GM18517 (cell line): ENCODE results near the gene THUMPD2.
"Not testable (repeated sequence)": the region's sequence is repeated elsewhere in the genome, so short reads cannot be mapped to it uniquely, and the experiment has no call there.

Experiments used
- ATAC-seq: cut with Tn5 transposase; IDR thresholded peaks from one replicate; pipeline ENCODE4 v1.9.1; 2021; ENCODE audit warnings: mild to moderate bottlenecking, moderate library complexity; ENCODE audit not compliant: unreplicated experiment

THUMPD2 gene, protein sequence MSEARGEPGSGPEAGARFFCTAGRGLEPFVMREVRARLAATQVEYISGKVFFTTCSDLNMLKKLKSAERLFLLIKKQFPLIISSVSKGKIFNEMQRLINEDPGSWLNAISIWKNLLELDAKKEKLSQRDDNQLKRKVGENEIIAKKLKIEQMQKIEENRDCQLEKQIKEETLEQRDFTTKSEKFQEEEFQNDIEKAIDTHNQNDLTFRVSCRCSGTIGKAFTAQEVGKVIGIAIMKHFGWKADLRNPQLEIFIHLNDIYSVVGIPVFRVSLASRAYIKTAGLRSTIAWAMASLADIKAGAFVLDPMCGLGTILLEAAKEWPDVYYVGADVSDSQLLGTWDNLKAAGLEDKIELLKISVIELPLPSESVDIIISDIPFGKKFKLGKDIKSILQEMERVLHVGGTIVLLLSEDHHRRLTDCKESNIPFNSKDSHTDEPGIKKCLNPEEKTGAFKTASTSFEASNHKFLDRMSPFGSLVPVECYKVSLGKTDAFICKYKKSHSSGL

GRCh38 chr2:39778775-39779340, at the start of gene THUMPD2:
Gene THUMPD2 (minus strand): TSS chr2:39779258. CDS start chr2:39779239, 19 bp downstream.
- ATAC-seq, result peak; percentile 71

GRCh38 chr2:39821871-39822270, 42.8 kb upstream of the THUMPD2 start:
- ATAC-seq, result no peak

GRCh38 chr2:39816845-39817244, 37.8 kb upstream of the THUMPD2 start:
- no peak for ATAC-seq

DNA sequence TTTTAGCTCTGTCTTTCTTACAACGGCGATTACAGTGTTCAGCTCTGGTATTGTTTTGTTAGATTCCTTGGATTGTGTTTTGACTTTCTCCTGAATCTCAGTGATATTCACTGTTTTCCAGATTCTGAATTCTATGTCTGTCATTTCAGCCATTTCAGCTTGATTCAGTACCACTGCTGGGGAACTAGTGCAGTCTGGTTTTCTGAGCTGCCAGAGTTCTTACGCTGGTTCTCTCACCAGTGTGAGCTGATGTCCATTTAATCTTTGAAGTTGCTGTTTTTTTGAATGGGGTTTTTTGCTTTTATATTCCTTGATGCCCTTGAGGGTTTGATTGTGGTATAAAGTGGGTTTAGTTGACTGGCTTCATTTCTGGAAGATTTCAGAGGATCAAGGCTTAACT, 37.4 kb upstream of the THUMPD2 start:
- ATAC-seq, result no peak

DNA sequence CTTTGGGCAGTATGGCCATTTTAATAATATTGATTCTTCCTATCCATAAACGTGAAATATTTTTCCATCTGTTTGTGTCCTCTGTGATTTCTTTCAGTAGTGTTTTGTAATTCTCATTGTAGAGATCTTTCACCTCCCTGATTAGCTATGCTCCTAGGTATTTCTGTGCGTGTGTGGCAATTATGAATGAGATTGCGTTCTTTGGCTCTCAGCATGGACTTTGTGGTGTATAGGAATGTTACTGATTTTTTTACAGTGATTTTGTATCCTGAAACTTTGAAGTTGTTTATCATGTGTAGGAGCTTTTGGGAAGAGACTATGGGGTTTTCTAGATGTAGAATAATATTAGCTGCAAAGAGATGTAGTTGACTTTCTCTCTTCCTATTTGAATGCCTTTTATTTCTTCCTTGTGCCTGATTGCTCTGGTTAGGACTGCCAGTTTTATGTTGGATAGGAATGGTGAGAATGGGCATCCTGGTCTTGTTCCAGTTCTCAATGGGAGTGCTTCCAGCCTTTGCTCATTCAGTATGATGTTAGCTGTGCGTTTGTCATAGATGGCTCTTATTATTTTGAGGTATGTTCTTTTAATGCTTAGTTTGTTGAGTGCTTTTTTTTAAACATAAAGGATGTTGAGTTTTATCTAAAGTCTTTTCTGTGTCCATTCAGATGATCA, 27.0 kb upstream of the THUMPD2 start:
- ATAC-seq, result no peak

- no peak for ATAC-seq
Measured at GRCh38 chr2:39803839-39804238, 24.8 kb upstream of the THUMPD2 start.

- no peak for ATAC-seq
Measured at GRCh38 chr2:39800752-39801151, 21.7 kb upstream of the THUMPD2 start.

- ATAC-seq, result no peak
Measured at GRCh38 chr2:39796134-39796533, 17.1 kb upstream of the THUMPD2 start.

DNA sequence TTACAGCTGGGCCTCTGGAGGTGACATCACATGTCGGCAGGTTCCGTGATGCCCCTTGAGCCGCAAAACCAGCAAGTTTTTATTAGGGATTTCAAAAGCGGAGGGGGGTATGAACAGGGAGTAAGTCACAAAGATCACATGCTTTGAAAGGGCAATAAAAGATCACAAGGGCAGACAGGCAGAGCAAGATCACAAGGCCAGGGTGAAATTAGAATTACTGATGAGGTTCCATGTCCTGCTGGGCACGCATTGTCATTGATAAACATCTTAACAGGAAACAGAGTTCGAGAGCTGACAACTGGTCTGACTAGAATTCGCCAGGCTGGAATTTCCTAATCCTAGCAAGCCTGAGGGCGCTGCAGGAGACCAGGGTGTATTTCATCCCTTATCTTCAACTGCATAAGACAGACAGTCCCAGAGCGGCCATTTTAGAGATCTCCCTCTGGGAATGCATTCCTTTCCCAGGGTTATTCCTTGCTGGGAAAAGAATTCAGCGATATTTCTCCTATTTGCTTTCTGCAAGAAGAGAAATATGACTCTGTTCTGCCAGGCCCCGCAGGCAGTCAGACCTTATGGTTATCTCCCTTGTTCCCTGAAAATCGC, 11.3 kb upstream of the THUMPD2 start:
- not testable (repeated sequence) for ATAC-seq

GRCh38 chr2:39787950-39788349, 8.9 kb upstream of the THUMPD2 start:
- no peak for ATAC-seq

- ATAC-seq, result no peak
Measured at GRCh38 chr2:39786761-39787522, 7.9 kb upstream of the THUMPD2 start.

- ATAC-seq, result no peak
Measured at GRCh38 chr2:39782591-39782990, 3.5 kb upstream of the THUMPD2 start.

DNA sequence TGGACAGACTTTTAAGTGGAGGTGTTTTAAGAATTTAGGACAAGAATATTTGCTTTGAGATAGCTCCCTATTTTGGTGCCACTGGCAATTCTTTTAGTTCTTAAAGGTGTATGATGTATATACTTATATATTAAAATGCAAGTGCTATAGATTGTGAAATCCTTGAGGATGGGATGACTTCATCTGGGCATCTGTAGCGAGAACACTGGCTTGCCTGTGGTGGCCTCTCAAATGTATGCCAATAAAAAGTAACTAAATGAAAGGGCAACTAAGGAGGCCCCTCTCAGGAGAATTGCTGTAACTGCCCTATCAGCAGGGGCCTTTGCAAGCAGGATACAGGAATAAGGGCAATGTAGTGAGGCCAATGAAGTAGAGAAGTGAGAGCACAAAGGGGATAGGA, 2.6 kb upstream of the THUMPD2 start:
- ATAC-seq, result no peak

GRCh38 chr2:39780825-39781600, 2.0 kb upstream of the THUMPD2 start:
- ATAC-seq, result no peak

DNA sequence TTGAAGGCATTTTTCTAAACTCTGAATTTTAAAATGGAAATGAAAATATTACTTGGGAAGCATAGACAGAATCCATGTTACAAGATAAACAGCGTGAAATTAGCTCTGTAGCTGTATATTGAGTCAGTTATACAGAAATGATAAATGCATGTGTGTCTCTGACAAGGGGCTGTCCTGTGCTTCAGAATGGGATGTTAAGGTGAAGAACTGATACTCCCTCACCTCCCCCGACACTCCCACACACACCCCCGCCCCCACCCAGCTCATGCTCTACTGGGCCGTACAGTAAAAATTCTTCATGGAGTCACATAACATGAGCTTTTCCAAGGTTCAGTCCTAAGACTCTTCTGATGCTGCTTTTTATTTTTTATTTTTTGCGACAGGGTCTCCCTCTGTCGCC, 869 bp upstream of the THUMPD2 start:
- no peak for ATAC-seq

DNA sequence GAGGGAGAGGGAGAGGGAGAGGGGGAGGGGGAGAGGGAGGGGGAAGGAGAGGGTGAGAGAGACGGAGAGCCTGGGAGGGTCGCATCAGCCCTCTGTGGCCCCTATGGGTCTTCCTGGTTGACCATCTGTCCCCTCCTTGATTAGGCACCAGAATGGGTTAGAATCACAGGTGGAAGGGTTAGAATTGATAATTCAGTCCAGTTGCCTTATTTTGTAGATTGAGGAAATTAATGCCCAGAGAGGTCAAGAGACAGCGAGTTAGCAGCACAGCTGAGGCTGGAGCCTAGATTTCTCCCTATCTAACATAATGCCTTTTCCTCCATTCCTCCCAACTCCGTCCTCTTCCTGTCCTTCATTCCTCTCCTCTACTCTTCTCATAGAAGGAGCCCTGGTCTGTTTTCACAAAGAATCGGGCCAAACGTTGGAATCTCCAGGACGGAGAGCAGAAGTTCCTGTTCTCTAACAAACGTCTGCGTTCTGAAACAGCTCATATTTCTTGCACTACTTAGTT, 338 bp upstream of the THUMPD2 start:
- no peak for ATAC-seq

- ATAC-seq, result peak; percentile 7
Measured at GRCh38 chr2:39778233-39778632, 825 bp downstream of the THUMPD2 start.

- ATAC-seq, result no peak
Measured at GRCh38 chr2:39772812-39773152, 6.3 kb downstream of the THUMPD2 start.

GRCh38 chr2:39772086-39772811, 6.8 kb downstream of the THUMPD2 start:
- no peak for ATAC-seq
